GM19455 (cell line): ENCODE measurements around the gene IYD.
"Not testable (repeated sequence)": the region's sequence is repeated elsewhere in the genome, so short reads cannot be mapped to it uniquely, and the experiment has no call there.

ENCODE experiments used
- ATAC-seq: cut with Tn5 transposase; IDR thresholded peaks from one replicate; pipeline ENCODE4 v1.9.1; 2021; ENCODE audit not compliant: unreplicated experiment

IYD gene

DNA sequence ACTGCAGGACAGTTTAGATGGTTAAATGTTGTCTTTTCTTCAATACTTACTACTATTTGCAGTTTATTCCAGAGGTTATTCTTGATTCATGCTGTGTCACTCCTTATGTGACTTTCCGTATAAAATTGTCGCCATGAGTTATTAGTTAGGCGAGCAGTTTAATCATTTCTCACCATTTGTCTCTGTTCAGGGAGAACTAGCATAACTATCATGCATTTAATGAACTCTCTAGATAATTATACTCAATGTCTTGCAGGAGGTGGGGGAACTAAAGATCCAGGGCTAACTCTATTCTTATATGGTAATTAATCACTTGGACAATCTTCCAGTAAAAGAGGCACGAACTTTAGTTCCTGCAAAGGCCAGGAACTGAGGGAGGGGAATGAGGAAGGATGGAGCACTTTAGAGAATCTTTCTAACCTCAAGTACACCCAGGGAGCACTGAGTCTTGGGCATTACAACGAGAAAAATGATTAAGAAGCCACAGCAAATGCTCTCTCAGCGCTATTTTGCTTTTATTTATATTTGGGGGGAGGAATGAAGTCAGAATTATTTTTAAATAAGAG, 58.3 kb downstream of the IYD start:
- ATAC-seq, result no peak

DNA sequence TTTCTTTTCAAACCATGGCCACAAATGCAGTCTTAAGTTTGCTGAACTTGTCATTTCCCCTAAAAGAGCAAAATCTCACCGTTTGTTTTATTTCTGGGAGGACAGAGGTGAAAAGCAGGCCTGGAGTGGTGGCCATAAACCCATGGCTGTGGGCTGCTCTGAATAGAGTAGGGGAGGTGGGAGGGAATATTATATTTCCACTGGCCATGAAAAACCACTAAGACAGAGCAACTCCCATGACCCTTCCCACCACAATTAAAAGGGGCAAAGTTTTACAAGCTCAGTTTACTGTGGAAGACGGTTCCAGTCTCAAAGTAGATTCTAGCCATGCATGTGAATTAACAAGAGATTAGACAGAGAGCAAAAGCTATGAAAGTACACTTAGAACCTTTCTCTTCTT, 59.0 kb downstream of the IYD start:
- ATAC-seq, result no peak

DNA sequence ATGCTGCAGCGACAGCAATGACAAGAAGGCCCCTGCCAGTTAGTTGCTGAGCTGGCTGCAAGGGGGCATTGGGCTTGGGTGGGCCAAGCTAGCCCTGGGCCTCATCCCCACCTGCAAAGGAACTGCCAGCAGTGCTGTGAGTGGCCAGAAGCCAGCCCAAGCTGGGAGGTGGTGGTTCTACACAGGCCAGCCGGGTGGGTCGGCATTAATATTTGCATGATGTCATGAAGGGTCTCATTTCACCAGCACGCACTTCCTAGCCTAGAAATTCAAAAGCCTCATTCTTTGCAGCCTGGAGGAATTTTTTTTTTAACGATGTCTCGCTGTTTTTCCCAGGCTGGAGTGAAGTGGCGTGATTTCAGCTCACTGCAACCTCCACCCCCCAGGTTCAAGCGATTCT, 62.0 kb downstream of the IYD start:
- no peak for ATAC-seq

DNA sequence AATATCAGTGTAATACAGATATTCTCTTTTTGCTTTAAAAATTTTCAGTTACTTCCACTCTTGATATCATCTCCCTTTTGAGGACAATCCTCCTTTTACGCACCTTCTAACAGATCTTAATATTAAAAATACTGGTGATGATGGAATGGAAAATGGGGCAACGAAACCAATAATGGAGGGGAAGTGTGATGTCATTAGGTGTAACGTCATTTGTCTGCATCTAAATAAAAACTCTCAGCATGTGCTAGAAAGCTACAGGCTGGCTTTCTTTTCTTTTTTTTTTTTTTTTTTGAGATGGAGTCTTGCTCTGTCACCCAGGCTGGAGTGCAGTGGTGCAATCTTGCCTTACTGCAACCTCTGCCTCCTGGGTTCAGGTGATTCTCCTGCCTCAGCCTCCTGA, 66.5 kb downstream of the IYD start:
- no peak for ATAC-seq

DNA sequence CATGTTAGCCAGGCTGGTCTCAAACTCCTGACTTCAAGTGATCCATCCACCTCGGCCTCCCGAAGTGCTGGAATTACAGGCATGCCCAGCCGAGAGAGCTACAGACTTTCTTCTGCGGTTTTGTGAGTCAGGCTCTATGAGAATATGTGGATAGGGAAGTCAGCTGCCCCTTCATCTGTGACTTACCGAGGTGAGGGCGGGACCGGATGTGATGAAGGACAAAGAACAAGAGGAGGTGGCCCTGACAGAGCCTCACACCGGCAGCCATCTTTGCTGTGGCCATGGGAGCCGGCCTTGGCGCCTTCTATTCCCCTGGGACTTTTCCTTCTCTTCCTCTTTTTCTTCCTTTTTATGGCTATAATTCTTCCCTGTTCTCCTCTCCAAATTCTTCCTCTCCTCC, 67.0 kb downstream of the IYD start:
- no peak for ATAC-seq

DNA sequence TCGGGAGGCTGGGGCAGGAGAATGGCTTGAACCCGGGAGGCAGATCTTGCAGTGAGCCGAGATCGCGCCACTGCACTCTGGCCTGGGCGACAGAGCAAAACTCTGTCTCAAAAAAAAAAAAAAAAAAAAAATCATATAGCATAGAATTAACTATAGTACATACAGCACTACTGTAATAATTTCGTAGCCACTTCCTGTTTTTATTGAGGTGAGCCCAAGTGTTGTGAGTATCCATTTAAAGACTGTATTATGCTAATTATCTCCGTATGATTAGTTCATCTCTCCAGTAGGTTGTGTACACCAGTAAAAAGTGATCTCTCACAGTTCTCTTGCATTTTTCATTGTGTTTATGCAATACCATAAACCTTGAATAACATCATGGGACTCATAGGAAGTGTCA, 70.6 kb downstream of the IYD start:
- no peak for ATAC-seq

DNA sequence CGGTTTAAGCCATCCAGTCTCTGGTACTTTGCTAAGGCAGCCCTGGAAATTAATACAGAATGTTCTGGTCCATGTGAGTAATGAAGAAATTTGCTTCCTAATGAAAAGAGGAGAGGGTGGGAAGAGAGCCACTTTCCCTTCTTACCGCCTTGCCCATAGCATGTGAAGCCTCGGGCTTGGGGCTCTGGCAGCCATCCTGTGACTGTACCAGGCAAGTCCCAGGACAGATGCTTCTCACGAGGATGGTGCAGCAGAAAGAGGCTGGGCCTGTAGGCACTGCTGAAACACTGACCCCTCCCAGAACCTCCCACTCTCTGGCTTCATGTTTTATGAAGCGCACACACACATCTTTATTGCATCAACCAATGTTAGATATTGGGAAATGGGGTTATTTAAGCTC, 74.8 kb downstream of the IYD start:
- no peak for ATAC-seq

DNA sequence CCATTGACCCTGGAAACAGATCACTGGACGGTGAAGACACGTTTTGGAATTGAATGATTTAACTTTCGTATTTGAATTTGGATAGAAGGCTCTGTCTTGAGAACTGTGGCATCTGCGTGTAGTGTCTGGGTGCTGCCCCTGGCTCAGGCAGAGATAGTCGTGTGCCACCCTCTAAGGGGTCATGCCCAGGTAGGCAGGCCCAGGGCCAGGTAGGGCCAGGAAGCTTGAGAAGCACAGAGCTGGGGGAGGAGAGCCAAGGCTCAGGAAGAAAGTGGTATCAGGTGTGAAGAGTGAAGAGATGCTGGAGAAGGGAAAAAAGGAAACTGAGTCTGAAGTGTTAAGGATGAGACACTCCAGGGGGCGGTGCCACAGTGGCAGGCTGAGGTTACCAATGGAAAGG, 75.5 kb downstream of the IYD start:
- no peak for ATAC-seq

DNA sequence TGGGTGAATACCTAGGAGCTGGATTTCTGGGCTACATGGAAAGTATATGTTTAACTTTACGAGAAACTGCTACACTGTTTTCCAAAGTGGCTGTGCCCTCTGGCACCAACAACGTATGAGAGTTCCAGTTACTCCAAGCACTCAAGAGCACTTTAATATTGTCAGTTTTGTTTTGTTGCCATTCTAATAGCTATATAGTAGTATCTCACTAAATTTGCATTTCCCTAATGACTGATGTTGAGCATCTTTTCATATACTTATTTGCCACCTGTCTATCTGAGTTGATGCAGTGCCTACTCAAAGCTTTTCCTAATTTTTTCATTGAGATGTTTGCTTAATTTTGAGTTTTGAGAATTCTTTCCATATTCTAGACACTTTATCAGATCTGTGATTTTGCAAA, 76.7 kb downstream of the IYD start:
- no peak for ATAC-seq

DNA sequence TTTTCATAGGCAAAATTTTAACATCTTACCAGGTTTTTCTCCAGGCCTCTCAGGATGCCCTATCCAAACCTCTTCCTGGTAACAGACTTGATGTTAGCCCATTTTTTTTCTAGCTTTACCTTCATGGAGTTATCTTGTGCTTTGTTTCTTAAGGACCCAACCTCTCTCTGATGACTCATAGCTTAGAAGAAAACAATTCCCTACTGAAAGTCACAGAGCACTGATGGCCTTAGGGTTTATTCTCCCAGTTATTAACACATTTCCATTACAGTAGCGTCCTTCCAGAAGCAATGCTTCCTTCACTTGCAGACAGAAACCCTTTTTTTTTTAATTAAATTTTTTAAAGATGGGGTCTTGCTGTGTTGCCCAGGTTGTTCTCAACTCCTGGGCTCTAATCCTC, 79.4 kb downstream of the IYD start:
- ATAC-seq, result no peak

DNA sequence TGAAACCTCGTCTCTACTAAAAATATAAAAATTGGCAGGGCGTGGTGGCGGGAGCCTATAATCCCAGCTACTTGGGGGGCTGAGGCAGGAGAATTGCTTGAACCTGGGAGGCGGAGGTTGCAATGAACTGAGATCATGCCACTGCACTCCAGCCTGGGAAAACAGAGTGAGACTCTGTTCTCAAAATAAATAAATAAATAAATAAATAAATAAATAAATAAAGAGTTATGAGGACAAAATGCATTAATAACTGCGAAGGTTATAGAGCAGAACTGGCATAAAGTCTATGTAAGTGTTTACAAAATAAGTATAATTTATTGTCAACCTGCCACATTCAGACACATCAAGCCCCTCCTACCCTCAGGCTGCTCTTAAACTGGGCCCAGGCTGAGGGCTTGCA, 80.2 kb downstream of the IYD start:
- ATAC-seq, result not testable (repeated sequence)

DNA sequence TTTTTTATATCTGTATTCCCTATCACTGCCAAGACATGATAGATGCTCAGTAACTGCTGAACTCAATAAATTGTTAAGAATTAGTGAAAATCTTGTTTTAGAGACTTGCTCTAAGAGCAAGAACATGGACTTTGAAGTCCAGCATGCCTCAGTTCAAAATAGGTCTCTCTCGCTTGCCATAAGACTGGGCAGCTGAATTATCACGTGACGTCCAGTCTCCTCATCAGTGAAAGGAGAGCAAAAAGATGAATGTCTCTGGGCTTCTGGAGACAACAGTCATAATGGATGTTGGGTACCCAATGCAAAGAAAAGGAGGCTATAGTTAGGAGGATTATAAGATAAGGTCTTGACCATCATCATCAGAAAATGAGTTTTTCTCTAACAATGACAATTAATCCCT, 82.1 kb downstream of the IYD start:
- ATAC-seq, result no peak

DNA sequence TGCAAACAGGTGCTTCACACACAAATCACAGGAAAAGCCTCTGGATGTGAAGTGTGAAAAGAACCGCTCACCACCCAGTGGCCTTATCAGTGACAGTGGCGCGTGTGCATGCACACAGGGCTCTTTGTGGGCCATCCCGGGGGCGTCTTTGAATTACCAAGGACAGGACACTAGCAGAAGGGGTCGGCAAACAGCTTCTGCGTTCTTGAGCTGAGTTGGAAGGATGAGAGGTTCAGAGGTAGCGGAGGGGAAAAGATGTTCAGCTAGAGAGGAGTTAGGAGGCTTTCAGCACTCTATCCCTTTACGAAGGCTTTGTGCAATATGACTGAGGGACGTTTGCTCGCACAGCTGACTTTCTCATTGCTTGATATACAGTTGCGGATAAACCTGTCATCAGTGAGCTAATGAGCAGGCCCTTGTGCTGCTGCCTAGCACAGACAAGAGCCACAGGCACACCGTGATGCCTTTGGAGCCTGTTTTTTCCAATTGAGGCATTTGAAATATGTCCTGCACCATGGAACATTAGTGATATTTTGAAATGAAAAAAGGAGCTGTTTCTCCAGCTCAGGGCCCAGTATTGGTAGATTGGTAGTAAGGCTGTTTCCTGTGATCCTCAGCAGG, 83.1 kb downstream of the IYD start:
- ATAC-seq, result no peak

DNA sequence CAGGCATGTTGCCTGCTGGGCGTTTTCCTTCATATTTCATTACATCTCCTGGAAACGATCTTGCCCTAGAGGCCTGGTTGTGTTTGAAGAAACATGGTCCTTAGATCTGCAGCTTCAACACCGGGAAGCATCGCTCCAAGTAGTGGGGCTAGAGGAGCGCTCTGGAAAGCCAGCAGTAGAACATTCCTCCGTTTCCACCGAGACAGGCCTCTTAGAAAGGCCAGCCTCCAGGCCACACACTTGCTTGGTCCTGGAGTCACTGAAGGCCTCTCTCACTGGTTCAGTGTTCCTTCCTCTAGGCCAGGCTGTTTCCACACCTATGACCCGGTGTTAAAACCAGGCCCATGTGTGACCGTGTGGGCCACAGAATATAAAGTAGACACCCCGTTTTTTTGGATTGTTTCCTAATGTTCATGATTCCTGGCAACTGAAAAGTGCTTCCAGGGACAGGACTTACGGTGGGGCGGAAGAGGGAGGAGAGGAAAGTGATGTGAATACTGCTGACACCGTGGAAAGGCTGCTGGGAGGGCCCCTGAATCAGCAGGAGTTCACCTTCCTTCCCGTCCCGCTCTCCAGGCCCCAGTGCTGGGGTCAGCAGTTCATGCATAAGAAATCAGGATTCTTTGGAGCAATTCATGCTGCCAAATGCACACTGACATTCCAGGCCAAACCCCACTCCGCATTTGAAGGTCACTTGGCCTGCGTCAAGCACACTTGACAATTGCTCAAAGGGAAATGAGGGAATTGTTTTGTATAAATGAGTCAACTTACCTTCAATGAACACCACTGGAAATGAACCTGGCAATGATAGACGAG, 83.8 kb downstream of the IYD start:
- ATAC-seq, result no peak

DNA sequence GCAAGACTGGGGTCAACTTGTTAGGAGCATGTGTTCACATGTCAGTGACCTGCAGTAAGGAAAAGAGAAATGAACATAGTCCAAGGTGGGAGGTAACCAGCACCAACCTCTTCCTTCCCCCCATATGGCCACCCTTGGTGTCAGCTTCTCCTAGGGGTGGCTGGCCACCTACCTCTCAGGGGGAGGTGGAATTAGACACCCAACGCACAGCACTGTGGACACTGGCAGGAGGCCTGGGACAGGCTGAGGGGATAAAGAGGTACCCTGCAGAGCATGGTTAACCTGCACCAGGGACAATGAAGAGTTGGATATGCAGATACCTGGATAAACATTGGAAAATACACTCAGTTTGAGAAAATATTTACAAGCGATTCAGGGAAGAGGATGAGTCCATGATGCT, 84.5 kb downstream of the IYD start:
- no peak for ATAC-seq
